Activated CD4-positive, CD25-positive, alpha-beta regulatory T cell treated with anti-CD3 and anti-CD28 coated beads, Interleukin-2, amount 50 U/mL, for 16 hours (primary cell): ENCODE measurements around the gene TAF4.
"Not testable (repeated sequence)": the region's sequence is repeated elsewhere in the genome, so short reads cannot be mapped to it uniquely, and the experiment has no call there.

Source experiments
- DNase-seq: peaks from one replicate; pipeline ENCODE4 v3.0.0-alpha.2; 2020; ENCODE audit warnings: low read depth, low spot score

Gene TAF4

GRCh38 chr20:61979701-61980635 lies 85.7 kb downstream of the TAF4 start:
- DNase-seq = no peak

- no peak for DNase-seq
Measured at GRCh38 chr20:61979090-61979489, 86.6 kb downstream of the TAF4 start.

- no peak for DNase-seq
Measured at GRCh38 chr20:61978491-61978890, 87.2 kb downstream of the TAF4 start.

- DNase-seq = no peak
Measured at GRCh38 chr20:61977419-61977786, 88.3 kb downstream of the TAF4 start.

GRCh38 chr20:61976644-61977418 lies 88.8 kb downstream of the TAF4 start:
- no peak for DNase-seq

- no peak for DNase-seq
Measured at GRCh38 chr20:61976263-61976643, 89.4 kb downstream of the TAF4 start.

GRCh38 chr20:61975407-61976129 lies 90.1 kb downstream of the TAF4 start:
- no peak for DNase-seq

GRCh38 chr20:61974357-61974665 lies 91.4 kb downstream of the TAF4 start:
- no peak for DNase-seq

- no peak for DNase-seq
Measured at GRCh38 chr20:61973515-61974356, 91.9 kb downstream of the TAF4 start.

GRCh38 chr20:61972636-61973508 lies 92.8 kb downstream of the TAF4 start:
- no peak for DNase-seq

- not testable (repeated sequence) for DNase-seq
Measured at GRCh38 chr20:61971595-61971994, 94.1 kb downstream of the TAF4 start.

- DNase-seq = no peak
Measured at GRCh38 chr20:61970357-61970756, 95.3 kb downstream of the TAF4 start.

GRCh38 chr20:61969806-61970205 lies 95.9 kb downstream of the TAF4 start:
- DNase-seq = no peak

- DNase-seq = no peak
Measured at GRCh38 chr20:61968932-61969331, 96.7 kb downstream of the TAF4 start.

- no peak for DNase-seq
Measured at GRCh38 chr20:61968036-61968810, 97.5 kb downstream of the TAF4 start.

- no peak for DNase-seq
Measured at GRCh38 chr20:61967300-61967699, 98.4 kb downstream of the TAF4 start.

- no peak for DNase-seq
Measured at GRCh38 chr20:61966492-61967244, 99.0 kb downstream of the TAF4 start.

GRCh38 chr20:61965606-61966491 lies 99.8 kb downstream of the TAF4 start:
- no peak for DNase-seq
